Smooth muscle cell (in vitro differentiated cells): Measurements from ENCODE around the gene LMX1A. TPM values are rescaled to one million over a fixed set of nuclear protein-coding genes. Genes with fewer than 3 reads are reported as not detected.

Source experiments
- DNase-seq: peaks from one replicate; lab custom pipeline; 2025; ENCODE audit not compliant: unreplicated experiment; lab: John Stamatoyannopoulos, UW
- H2AFZ ChIP-seq: fragments of 200-600 bp; sonication (generic); 2 replicates; pipeline ENCODE4 v1.6.0; 2016; ENCODE audit warnings: antibody characterized with exemption, low read depth, mild to moderate bottlenecking
- H3F3A ChIP-seq: fragments of 200-600 bp; sonication (generic); 2 replicates; pipeline ENCODE4 v1.6.0; 2017; ENCODE audit warnings: antibody characterized with exemption, low read depth
- H3K27ac ChIP-seq: fragments of 200-600 bp; sonication (generic); 2 replicates; pipeline ENCODE4 v1.5.1; 2016; ENCODE audit warnings: low read depth, mild to moderate bottlenecking
- H3K27me3 ChIP-seq: fragments of 200-600 bp; sonication (generic); 2 replicates; pipeline ENCODE4 v1.6.1; 2016; ENCODE audit warnings: low read depth, mild to moderate bottlenecking
- H3K36me3 ChIP-seq: fragments of 200-600 bp; sonication (generic); 2 replicates; pipeline ENCODE4 v1.5.1; 2016; ENCODE audit warnings: low read depth
- H3K4me1 ChIP-seq: fragments of 200-600 bp; sonication (generic); 2 replicates; pipeline ENCODE4 v1.5.1; 2016; ENCODE audit warnings: low read depth
- H3K4me2 ChIP-seq: fragments of 200-600 bp; sonication (generic); 2 replicates; pipeline ENCODE4 v1.6.0; 2016; ENCODE audit warnings: mild to moderate bottlenecking
- H3K4me3 ChIP-seq: fragments of 200-600 bp; sonication (generic); 2 replicates; pipeline ENCODE4 v1.5.1; 2016; ENCODE audit warnings: mild to moderate bottlenecking
- H3K79me2 ChIP-seq: fragments of 200-600 bp; sonication (generic); 2 replicates; pipeline ENCODE4 v1.6.0; 2016; ENCODE audit warnings: low read depth, mild to moderate bottlenecking
- H3K9ac ChIP-seq: fragments of 200-600 bp; sonication (generic); 2 replicates; pipeline ENCODE4 v1.6.0; 2016; ENCODE audit warnings: low read depth
- H3K9me3 ChIP-seq: fragments of 200-600 bp; sonication (generic); replicated peaks from 2 replicates; pipeline ENCODE4 v1.5.1; 2016; ENCODE audit warnings: low read depth
- H4K20me1 ChIP-seq: fragments of 200-600 bp; sonication (generic); 2 replicates; pipeline ENCODE4 v1.6.0; 2016; ENCODE audit warnings: low read depth
- CTCF ChIP-seq: fragments of 200-600 bp; sonication (generic); IDR thresholded peaks from 2 replicates; pipeline ENCODE4 v1.5.1; 2017; ENCODE audit warnings: borderline replicate concordance, mild to moderate bottlenecking, antibody characterized with exemption; ENCODE audit not compliant: insufficient read depth, poor library complexity, severe bottlenecking
- WGBS: methylation state at CpG from one replicate; pipeline ENCODE4 v1.1.7; 2016; ENCODE audit warnings: low lambda C conversion rate; 5-methylcytosine and 5-hydroxymethylcytosine counted together
- polyA plus RNA-seq: library from polyadenylated mRNA; unstranded; fragments of >200 nt; fragmentation: Nextera tagmentation; extraction: Ambion mirVana; gene quantifications from 2 replicates; pipeline ENCODE4 v1.2.1, GENCODE V29; 2016
- total RNA-seq: library from RNA; depleted of rRNA; stranded (reverse); fragments of >200 nt; gene quantifications from 2 replicates; pipeline ENCODE4 v1.2.3, GENCODE V29; 2014

Gene LMX1A
- total and polyA plus RNA-seq, 2 experiments from 2014 or later, result not detected

- H3K4me3 ChIP-seq, result no peak overlapping the region
- 71% methylated on average over 5 of the region's 5 CpGs for WGBS
- no peak for DNase-seq
- H3K4me2 ChIP-seq, result no peak overlapping the region
- TF ChIP-seq CTCF, result no peak
- H3K27me3 ChIP-seq, result peaks cover 76% of the 10 kb centered on the region
- no peak overlapping the region for H2AFZ ChIP-seq
- H3K36me3 ChIP-seq, result no peaks in the 10 kb centered on the region
- H3F3A ChIP-seq, result no peaks in the 10 kb centered on the region
- H4K20me1 ChIP-seq, result no peaks in the 10 kb centered on the region
- H3K9me3 ChIP-seq, result no peaks in the 10 kb centered on the region
- no peak overlapping the region for H3K9ac ChIP-seq
- H3K79me2 ChIP-seq, result no peaks in the 10 kb centered on the region
- H3K4me1 ChIP-seq, result peaks cover 4% of the 10 kb centered on the region
- no peak overlapping the region for H3K27ac ChIP-seq
These were observed 107.4 kb downstream of the LMX1A start for GRCh38 chr1:165248969-165249571.

- Histone ChIP-seq H3K9ac (no peak overlapping the region), H3K36me3 (no peaks in the 10 kb centered on the region), H3K27ac (no peak overlapping the region), H3K27me3 (peaks cover 91% of the 10 kb centered on the region), H3K79me2 (no peaks in the 10 kb centered on the region), H3K4me2 (no peak overlapping the region), H3K4me1 (no peaks in the 10 kb centered on the region), H3K9me3 (no peaks in the 10 kb centered on the region), H4K20me1 (no peaks in the 10 kb centered on the region), H3K4me3 (no peak overlapping the region), H2AFZ (no peak overlapping the region), H3F3A (no peaks in the 10 kb centered on the region)
- no peak for TF ChIP-seq CTCF
- no peak for DNase-seq
- 43% methylated on average over 4 of the region's 4 CpGs for WGBS
These were observed 114.6 kb downstream of the LMX1A start for GRCh38 chr1:165241952-165242351.

- Histone ChIP-seq H3K4me2 (no peak overlapping the region), H3K79me2 (no peaks in the 10 kb centered on the region), H3K27ac (no peak overlapping the region), H3K4me3 (no peak overlapping the region), H4K20me1 (no peaks in the 10 kb centered on the region), H3K36me3 (no peaks in the 10 kb centered on the region), H3K4me1 (peaks cover 2% of the 10 kb centered on the region), H2AFZ (no peak overlapping the region), H3K9ac (no peak overlapping the region), H3K9me3 (no peaks in the 10 kb centered on the region), H3K27me3 (peaks cover 92% of the 10 kb centered on the region), H3F3A (no peaks in the 10 kb centered on the region)
- no peak for DNase-seq
- no peak for TF ChIP-seq CTCF
- 91% methylated on average over 2 of the region's 2 CpGs for WGBS
These were observed 115.2 kb downstream of the LMX1A start for GRCh38 chr1:165241321-165241720.

GRCh38 chr1:165240492-165240891 is 116.0 kb downstream of the LMX1A start:
- no peak overlapping the region for H2AFZ ChIP-seq

More at GRCh38 chr1:165240492-165240891, 116.0 kb downstream of the LMX1A start:
- H3K4me1 ChIP-seq, result peaks cover 8% of the 10 kb centered on the region
- no peak overlapping the region for H3K4me2 ChIP-seq
- no peak for TF ChIP-seq CTCF
- H3K9ac ChIP-seq, result no peak overlapping the region
- WGBS, result 40% methylated on average over 4 of the region's 4 CpGs
- no peaks in the 10 kb centered on the region for H3K79me2 ChIP-seq
- H3K9me3 ChIP-seq, result no peaks in the 10 kb centered on the region
- no peaks in the 10 kb centered on the region for H4K20me1 ChIP-seq
- peaks cover 92% of the 10 kb centered on the region for H3K27me3 ChIP-seq
- no peak for DNase-seq
- no peak overlapping the region for H3K4me3 ChIP-seq
- H3K27ac ChIP-seq, result no peak overlapping the region
- no peaks in the 10 kb centered on the region for H3K36me3 ChIP-seq
- no peaks in the 10 kb centered on the region for H3F3A ChIP-seq
